ENCODE measurements around the gene ZNF69. TPM values are rescaled to one million over a fixed set of nuclear protein-coding genes. Genes with fewer than 3 reads are reported as not detected.
A peak's percentile ranks its signal among the peaks of the same experiment; 100 is the strongest.
"Not testable (repeated sequence)": the region's sequence is repeated elsewhere in the genome, so short reads cannot be mapped to it uniquely, and the experiment has no call there.

Gene ZNF69
- total and polyA plus RNA-seq, 2 donors (not counting 1 experiment from before 2014, with no cell fraction given) = 0.92 to 2.1 TPM

DNA sequence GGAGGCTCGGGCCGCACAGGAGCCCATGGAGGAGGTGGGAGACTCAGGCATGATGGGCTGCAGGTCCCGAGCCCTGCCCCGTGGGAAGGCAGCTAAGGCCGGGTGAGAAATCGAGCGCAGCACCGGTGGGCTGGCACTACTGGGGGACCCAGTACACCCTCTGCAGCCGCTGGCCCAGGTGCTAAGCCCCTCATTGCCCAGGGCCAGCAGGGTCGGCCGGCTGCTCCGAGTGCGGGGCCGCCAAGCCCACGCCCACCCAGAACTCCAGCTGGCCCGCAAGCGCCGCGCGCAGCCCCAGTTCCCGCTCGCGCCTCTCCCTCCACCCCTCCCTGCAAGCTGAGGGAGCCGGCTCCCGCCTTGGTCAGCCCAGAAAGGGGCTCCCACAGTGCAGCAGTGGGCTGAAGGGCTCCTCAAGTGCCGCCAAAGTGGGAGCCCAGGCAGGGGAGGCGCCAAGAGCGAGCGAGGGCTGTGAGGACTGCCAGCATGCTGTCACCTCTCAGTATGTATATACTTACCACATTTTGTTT, 53.8 kb downstream of the ZNF69 start:
- H3K27me3 ChIP-seq (replicated peaks in 1 of 4; ENCODE audit: control extremely low read depth in 1 of 4, control insufficient read depth in 3 of 4, insufficient read depth in 4 of 4, low read length in 3 of 4); POLR2A ChIA-PET; H3K4me1 ChIP-seq (ENCODE audit: control insufficient read depth in 2 of 2, insufficient read depth in 2 of 2, low read length in 2 of 2); H3K27ac ChIP-seq (ENCODE audit: low read length in 2 of 2); DNase-seq; H4K20me1 ChIP-seq (ENCODE audit: control insufficient read depth, insufficient read depth, low read length, poor library complexity, severe bottlenecking); CTCF ChIA-PET; H3K9ac ChIP-seq (ENCODE audit: low read length); H2AFZ ChIP-seq (ENCODE audit: insufficient read depth, low read depth, low read length, poor library complexity, severe bottlenecking); intact Hi-C loops (cut with micrococcal nuclease); H3K4me3 ChIP-seq (ENCODE audit: control extremely low read depth in 1 of 5, extremely low read depth in 1 of 5, insufficient read depth in 1 of 5, low read depth in 2 of 5, low read length in 4 of 5); H3K4me3 Mint-ChIP-seq; H3K4me1 Mint-ChIP-seq; H3K4me2 ChIP-seq (replicated peaks; ENCODE audit: low read depth, low read length, poor library complexity, severe bottlenecking); H3K27ac Mint-ChIP-seq; ATAC-seq (ENCODE audit: low read depth); H3K27me3 Mint-ChIP-seq: not testable (repeated sequence)
- H3K36me3 ChIP-seq (replicated peaks in 1 of 2; ENCODE audit: control extremely low read depth in 1 of 2, control insufficient read depth in 1 of 2, extremely low read depth in 1 of 2, insufficient read depth in 2 of 2, low read length in 1 of 2) = peaks cover 4 to 39% of the 10 kb centered on the region in 2 experiments
- peaks cover 25% of the 10 kb centered on the region for H3K9me3 Mint-ChIP-seq (ENCODE audit: insufficient read depth)
- peaks cover 84% of the 10 kb centered on the region for H3K79me2 ChIP-seq (ENCODE audit: control insufficient read depth, insufficient read depth, low read length)
- 98% methylated on average over 23 of the region's 29 CpGs for WGBS (ENCODE audit: insufficient coverage)
- H3K9me3 ChIP-seq (ENCODE audit: control extremely low read depth in 1 of 3, control insufficient read depth in 2 of 3, insufficient read depth in 1 of 3, low read length in 2 of 3) = peaks cover 10 to 76% (median 61%) of the 10 kb centered on the region in 3 donors

DNA sequence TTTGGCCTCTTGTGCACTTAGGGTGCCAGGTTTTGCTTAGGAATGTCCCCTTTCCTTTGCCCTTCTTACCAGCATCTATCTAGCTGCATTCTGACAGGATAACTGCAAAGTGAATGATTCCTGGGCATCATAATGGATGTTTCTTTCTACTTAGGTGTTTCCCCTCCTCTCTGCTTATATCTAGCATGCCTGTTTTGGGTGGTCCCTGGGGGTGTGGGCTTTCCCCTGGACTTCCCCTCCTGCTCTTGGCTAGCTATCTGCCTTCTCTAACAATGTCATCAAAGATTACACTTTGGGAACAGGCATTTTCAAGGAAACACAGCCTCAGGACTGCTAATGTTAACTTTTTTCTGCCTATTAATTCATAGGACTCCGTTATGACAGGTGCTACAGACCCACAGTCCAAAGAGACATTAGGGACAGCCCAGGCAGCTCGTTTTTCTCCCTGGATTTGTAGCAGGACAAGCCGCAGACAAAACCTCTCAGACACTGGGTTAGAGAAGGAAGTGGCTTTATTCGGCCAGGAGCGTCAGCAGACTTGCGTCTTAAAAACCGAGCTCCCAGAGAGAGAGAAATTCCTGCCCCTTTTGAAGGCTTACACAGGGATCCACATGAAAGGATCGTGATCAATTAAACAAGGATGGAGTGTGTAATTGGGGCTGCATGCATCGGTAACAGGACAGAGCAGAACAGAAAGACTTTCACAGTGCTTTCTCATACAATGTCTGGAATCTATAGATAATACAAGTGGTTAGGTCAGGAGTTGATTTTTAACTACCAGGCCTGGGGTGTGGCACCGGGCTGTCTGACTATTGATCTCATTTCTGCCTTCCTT, 54.6 kb downstream of the ZNF69 start:
- peaks cover 8 to 81% (median 68%) of the 10 kb centered on the region in 3 donors for H3K9me3 ChIP-seq (ENCODE audit: control extremely low read depth in 1 of 3, control insufficient read depth in 2 of 3, insufficient read depth in 1 of 3, low read length in 2 of 3)
- no peaks in the 10 kb centered on the region for H3K4me1 ChIP-seq (ENCODE audit: control insufficient read depth in 2 of 2, insufficient read depth in 2 of 2, low read length in 2 of 2)
- peaks cover 7% of the 10 kb centered on the region for H4K20me1 ChIP-seq (ENCODE audit: control insufficient read depth, insufficient read depth, low read length, poor library complexity, severe bottlenecking)
- H2AFZ ChIP-seq (ENCODE audit: insufficient read depth, low read depth, low read length, poor library complexity, severe bottlenecking) = no peak overlapping the region
- TF ChIP-seq, protein P1, sequence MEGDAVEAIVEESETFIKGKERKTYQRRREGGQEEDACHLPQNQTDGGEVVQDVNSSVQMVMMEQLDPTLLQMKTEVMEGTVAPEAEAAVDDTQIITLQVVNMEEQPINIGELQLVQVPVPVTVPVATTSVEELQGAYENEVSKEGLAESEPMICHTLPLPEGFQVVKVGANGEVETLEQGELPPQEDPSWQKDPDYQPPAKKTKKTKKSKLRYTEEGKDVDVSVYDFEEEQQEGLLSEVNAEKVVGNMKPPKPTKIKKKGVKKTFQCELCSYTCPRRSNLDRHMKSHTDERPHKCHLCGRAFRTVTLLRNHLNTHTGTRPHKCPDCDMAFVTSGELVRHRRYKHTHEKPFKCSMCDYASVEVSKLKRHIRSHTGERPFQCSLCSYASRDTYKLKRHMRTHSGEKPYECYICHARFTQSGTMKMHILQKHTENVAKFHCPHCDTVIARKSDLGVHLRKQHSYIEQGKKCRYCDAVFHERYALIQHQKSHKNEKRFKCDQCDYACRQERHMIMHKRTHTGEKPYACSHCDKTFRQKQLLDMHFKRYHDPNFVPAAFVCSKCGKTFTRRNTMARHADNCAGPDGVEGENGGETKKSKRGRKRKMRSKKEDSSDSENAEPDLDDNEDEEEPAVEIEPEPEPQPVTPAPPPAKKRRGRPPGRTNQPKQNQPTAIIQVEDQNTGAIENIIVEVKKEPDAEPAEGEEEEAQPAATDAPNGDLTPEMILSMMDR (IDR thresholded peaks at IDR 0.05) = no peak
- TF ChIP-seq EZH2 (IDR thresholded peaks at IDR 0.05; ENCODE audit: borderline replicate concordance, insufficient read depth, low read depth, low read length, poor library complexity, severe bottlenecking) = no peak
- H3K4me3 ChIP-seq (ENCODE audit: control extremely low read depth in 1 of 5, extremely low read depth in 1 of 5, insufficient read depth in 1 of 5, low read depth in 2 of 5, low read length in 4 of 5) = no peak overlapping the region
- no peak overlapping the region for H3K27ac Mint-ChIP-seq
- ChIA-PET CTCF (no interaction called here), POLR2A (no interaction called here)
- peaks cover 6 to 42% of the 10 kb centered on the region in 2 experiments for H3K36me3 ChIP-seq (replicated peaks in 1 of 2; ENCODE audit: control extremely low read depth in 1 of 2, control insufficient read depth in 1 of 2, extremely low read depth in 1 of 2, insufficient read depth in 2 of 2, low read length in 1 of 2)
- no peak overlapping the region for H3K4me3 Mint-ChIP-seq
- H3K9ac ChIP-seq (ENCODE audit: low read length) = peak overlapping the region; percentile 9
- H3K4me2 ChIP-seq (replicated peaks; ENCODE audit: low read depth, low read length, poor library complexity, severe bottlenecking) = no peak overlapping the region
- DNase-seq = no peak
- no peaks in the 10 kb centered on the region for H3K27me3 ChIP-seq (replicated peaks in 1 of 4; ENCODE audit: control extremely low read depth in 1 of 4, control insufficient read depth in 3 of 4, insufficient read depth in 4 of 4, low read length in 3 of 4)
- intact Hi-C loops (cut with micrococcal nuclease) = no loop called here
- H3K4me1 Mint-ChIP-seq = no peaks in the 10 kb centered on the region
- H3K9me3 Mint-ChIP-seq (ENCODE audit: insufficient read depth) = peaks cover 25% of the 10 kb centered on the region
- H3K79me2 ChIP-seq (ENCODE audit: control insufficient read depth, insufficient read depth, low read length) = peaks cover 79% of the 10 kb centered on the region
- no peak overlapping the region for H3K27ac ChIP-seq (ENCODE audit: low read length in 2 of 2)
- WGBS (ENCODE audit: insufficient coverage) = 100% methylated on average over 5 of the region's 10 CpGs
- no peaks in the 10 kb centered on the region for H3K27me3 Mint-ChIP-seq
- no peak for ATAC-seq (ENCODE audit: low read depth)

All from B cell (primary cell).